ENCODE measurements around the gene BARX1. TPM values are rescaled to one million over a fixed set of nuclear protein-coding genes. Genes with fewer than 3 reads are reported as not detected.

The BARX1 gene
- polyA plus RNA-seq, 3 donors, result not detected

DNA sequence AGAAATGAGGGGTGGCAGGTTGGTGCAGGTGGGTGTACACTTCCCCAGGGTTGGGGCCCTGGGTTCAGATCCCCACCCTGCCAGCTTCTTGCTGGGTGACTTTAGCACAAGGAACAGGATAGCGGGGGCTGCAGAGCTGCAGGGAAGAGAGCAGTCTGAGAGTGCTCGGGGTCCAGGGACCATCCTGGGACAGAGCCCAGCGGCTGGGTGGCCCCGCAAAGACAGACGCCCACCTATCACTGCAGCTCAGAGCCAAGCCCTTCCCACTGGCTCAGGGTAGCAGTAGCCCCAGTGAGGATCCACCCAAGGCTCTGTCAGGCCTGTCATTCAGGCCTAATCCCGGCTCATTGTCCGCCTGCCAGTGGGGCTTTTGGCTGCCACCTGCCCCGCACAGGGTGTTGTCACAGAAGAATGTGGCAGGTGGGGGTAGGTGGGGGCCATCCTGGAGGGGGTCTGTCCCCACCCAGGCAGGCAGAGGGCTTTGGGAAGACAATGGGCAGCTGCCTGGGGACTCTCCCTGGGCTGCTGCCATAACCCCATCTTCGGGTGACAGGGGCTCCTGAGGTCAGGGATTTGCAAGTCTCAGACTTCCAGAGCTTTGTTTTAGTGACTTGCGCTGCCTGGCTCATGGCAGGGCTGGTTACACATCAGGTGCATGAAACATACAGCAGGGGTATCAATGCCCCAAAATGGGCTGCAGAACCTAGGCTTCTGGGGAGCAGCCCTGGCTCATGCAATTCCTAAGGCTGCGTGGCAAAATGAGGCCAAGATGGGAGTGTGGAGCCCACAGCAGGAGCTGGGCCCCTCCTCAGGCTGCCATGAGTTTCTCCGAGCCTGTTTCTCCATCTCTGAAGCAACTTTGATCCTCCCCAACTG, 52.1 kb downstream of the BARX1 start:
- Mint-ChIP-seq H3K27me3 (ENCODE audit: low read depth in 3 of 3) (peaks cover 4 to 15% (median 14%) of the 10 kb centered on the region in 3 donors), H3K36me3 (no peaks in the 10 kb centered on the region), H3K4me3 (no peak overlapping the region), H3K27ac (no peak overlapping the region), H3K9me3 (peaks cover 0 to 5% (median 4%) of the 10 kb centered on the region in 7 donors), H3K4me1 (no peaks in the 10 kb centered on the region)
- WGBS (ENCODE audit: insufficient coverage), result 90% methylated on average over 9 of the region's 12 CpGs
- no peaks in the 10 kb centered on the region for H3K36me3 ChIP-seq (replicated peaks in 1 of 2; ENCODE audit: control insufficient read depth in 1 of 2, insufficient read depth in 2 of 2, low read length in 2 of 2)
- DNase-seq, result no peak
- intact Hi-C loops (cut with micrococcal nuclease), result no loop called here
- no peaks in the 10 kb centered on the region for H3K9me3 ChIP-seq (replicated peaks in 1 of 2; ENCODE audit: control insufficient read depth in 1 of 2, insufficient read depth in 1 of 2, low read length in 2 of 2)
- H4K20me1 ChIP-seq (ENCODE audit: insufficient read depth, low read length), result no peaks in the 10 kb centered on the region
- TF ChIP-seq, protein P1, sequence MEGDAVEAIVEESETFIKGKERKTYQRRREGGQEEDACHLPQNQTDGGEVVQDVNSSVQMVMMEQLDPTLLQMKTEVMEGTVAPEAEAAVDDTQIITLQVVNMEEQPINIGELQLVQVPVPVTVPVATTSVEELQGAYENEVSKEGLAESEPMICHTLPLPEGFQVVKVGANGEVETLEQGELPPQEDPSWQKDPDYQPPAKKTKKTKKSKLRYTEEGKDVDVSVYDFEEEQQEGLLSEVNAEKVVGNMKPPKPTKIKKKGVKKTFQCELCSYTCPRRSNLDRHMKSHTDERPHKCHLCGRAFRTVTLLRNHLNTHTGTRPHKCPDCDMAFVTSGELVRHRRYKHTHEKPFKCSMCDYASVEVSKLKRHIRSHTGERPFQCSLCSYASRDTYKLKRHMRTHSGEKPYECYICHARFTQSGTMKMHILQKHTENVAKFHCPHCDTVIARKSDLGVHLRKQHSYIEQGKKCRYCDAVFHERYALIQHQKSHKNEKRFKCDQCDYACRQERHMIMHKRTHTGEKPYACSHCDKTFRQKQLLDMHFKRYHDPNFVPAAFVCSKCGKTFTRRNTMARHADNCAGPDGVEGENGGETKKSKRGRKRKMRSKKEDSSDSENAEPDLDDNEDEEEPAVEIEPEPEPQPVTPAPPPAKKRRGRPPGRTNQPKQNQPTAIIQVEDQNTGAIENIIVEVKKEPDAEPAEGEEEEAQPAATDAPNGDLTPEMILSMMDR (IDR thresholded peaks at IDR 0.05), result no peak
- H2AFZ ChIP-seq (ENCODE audit: insufficient read depth, low read depth, low read length, poor library complexity, severe bottlenecking), result no peak overlapping the region
- H3K4me3 ChIP-seq (replicated peaks in 1 of 3; ENCODE audit: low read depth in 2 of 3, low read length in 3 of 3), result no peak overlapping the region
- H3K27ac ChIP-seq (ENCODE audit: low read depth in 1 of 2, low read length in 2 of 2), result no peak overlapping the region
- no peak overlapping the region for H3K9ac ChIP-seq (ENCODE audit: insufficient read depth, low read length, poor library complexity, severe bottlenecking)
- H3K27me3 ChIP-seq (ENCODE audit: control insufficient read depth in 2 of 2, insufficient read depth in 2 of 2, low read length in 2 of 2), result no peaks in the 10 kb centered on the region
- no peaks in the 10 kb centered on the region for H3K79me2 ChIP-seq (ENCODE audit: insufficient read depth, low read length)
- H3K4me2 ChIP-seq (replicated peaks; ENCODE audit: extremely low read depth, low read length, poor library complexity, severe bottlenecking), result no peak overlapping the region
- H3K4me1 ChIP-seq (ENCODE audit: control insufficient read depth in 1 of 2, insufficient read depth in 2 of 2, low read length in 2 of 2), result no peaks in the 10 kb centered on the region

DNA sequence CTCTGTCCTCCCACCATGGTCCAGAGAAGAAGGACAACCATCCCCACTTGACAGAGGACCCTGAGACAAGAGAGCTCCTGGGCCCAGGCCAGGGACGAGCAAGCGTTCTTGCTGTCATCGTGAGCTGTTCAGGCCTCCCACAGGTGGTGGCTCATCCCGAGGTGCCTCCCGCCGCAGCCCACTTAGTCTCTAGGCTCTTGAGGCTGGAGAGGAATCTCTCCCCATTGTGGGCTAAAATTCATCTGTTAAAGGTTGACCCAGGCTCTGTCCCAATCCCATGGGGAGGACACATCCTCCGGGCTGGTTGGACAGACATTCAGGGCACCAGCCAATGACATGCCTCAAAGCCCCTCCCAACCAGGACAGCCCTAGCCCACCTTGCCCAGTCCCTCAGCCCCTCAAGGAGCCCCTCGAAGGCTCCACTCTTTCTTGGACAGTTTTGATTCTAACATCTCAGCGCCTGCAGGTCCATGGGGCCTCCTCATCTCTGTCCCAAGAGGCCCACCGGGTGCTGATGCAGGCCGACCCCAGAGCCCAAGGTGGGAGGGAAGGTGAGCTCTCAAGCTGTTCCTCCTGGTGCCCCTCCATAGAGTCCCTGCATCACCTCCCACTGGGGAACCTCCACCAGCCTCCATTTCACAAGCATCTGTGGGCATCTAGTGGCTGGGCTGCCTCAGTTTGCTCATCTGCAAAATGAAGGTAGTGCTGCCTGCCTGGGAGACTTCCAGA, 52.9 kb downstream of the BARX1 start:
- WGBS (ENCODE audit: insufficient coverage), result 96% methylated on average over 7 of the region's 11 CpGs
- no peaks in the 10 kb centered on the region for H3K4me1 Mint-ChIP-seq
- no peaks in the 10 kb centered on the region for H3K36me3 ChIP-seq (replicated peaks in 1 of 2; ENCODE audit: control insufficient read depth in 1 of 2, insufficient read depth in 2 of 2, low read length in 2 of 2)
- no peak overlapping the region for H3K4me3 Mint-ChIP-seq
- H2AFZ ChIP-seq (ENCODE audit: insufficient read depth, low read depth, low read length, poor library complexity, severe bottlenecking), result no peak overlapping the region
- H3K79me2 ChIP-seq (ENCODE audit: insufficient read depth, low read length), result no peaks in the 10 kb centered on the region
- H3K9me3 Mint-ChIP-seq, result peaks cover 0 to 5% (median 4%) of the 10 kb centered on the region in 7 donors
- H3K4me2 ChIP-seq (replicated peaks; ENCODE audit: extremely low read depth, low read length, poor library complexity, severe bottlenecking), result no peak overlapping the region
- H3K4me1 ChIP-seq (ENCODE audit: control insufficient read depth in 1 of 2, insufficient read depth in 2 of 2, low read length in 2 of 2), result no peaks in the 10 kb centered on the region
- peaks cover 0 to 12% (median 8%) of the 10 kb centered on the region in 3 donors for H3K27me3 Mint-ChIP-seq (ENCODE audit: low read depth in 3 of 3)
- H3K27ac Mint-ChIP-seq, result no peak overlapping the region
- H3K27ac ChIP-seq (ENCODE audit: low read depth in 1 of 2, low read length in 2 of 2), result no peak overlapping the region
- H3K27me3 ChIP-seq (ENCODE audit: control insufficient read depth in 2 of 2, insufficient read depth in 2 of 2, low read length in 2 of 2), result no peaks in the 10 kb centered on the region
- no peaks in the 10 kb centered on the region for H3K36me3 Mint-ChIP-seq
- H3K9ac ChIP-seq (ENCODE audit: insufficient read depth, low read length, poor library complexity, severe bottlenecking), result no peak overlapping the region
- no peaks in the 10 kb centered on the region for H3K9me3 ChIP-seq (replicated peaks in 1 of 2; ENCODE audit: control insufficient read depth in 1 of 2, insufficient read depth in 1 of 2, low read length in 2 of 2)
- no peak overlapping the region for H3K4me3 ChIP-seq (replicated peaks in 1 of 3; ENCODE audit: low read depth in 2 of 3, low read length in 3 of 3)
- intact Hi-C loops (cut with micrococcal nuclease), result no loop called here
- TF ChIP-seq, protein P1 (IDR thresholded peaks at IDR 0.05), result no peak
- DNase-seq, result no peak
- no peaks in the 10 kb centered on the region for H4K20me1 ChIP-seq (ENCODE audit: insufficient read depth, low read length)

Other genes with a start within 250 kb of the BARX1 start
- gene PTPDC1, start 129.1 kb upstream of the BARX1 start, polyA plus RNA-seq, result 1 to 10 TPM in 1 of 3 donors, under 1 TPM in 2; 0.32 to 1.5 (median 0.95) TPM